NOMO-1 treated with dmso at 0.1 percent for 144 hours (cell line): Measurements from ENCODE around the gene YPEL5.

ENCODE experiments used
- DNase-seq: peaks from one replicate; lab custom pipeline; 2025; ENCODE audit not compliant: unreplicated experiment; lab: John Stamatoyannopoulos, UW

Gene YPEL5

GRCh38 chr2:30164131-30164925 lies 17.5 kb downstream of the YPEL5 start:
- DNase-seq: no peak

GRCh38 chr2:30165050-30165520 lies 18.3 kb downstream of the YPEL5 start:
- peak; percentile 90 for DNase-seq

GRCh38 chr2:30165617-30166016 lies 18.8 kb downstream of the YPEL5 start:
- no peak for DNase-seq

GRCh38 chr2:30172627-30173026 lies 25.8 kb downstream of the YPEL5 start:
- no peak for DNase-seq

- DNase-seq: no peak
These were observed 30.6 kb downstream of the YPEL5 start for GRCh38 chr2:30177440-30177839.

GRCh38 chr2:30177956-30178355 lies 31.1 kb downstream of the YPEL5 start:
- DNase-seq: no peak

GRCh38 chr2:30178618-30179434 lies 32.0 kb downstream of the YPEL5 start:
- no peak for DNase-seq

- DNase-seq: no peak
These were observed 32.7 kb downstream of the YPEL5 start for GRCh38 chr2:30179536-30179935.

- DNase-seq: no peak
These were observed 33.4 kb downstream of the YPEL5 start for GRCh38 chr2:30180226-30180625.

GRCh38 chr2:30181176-30181575 lies 34.4 kb downstream of the YPEL5 start:
- DNase-seq: no peak

- DNase-seq: no peak
These were observed 37.2 kb downstream of the YPEL5 start for GRCh38 chr2:30184035-30184434.

- peak; percentile 14 for DNase-seq
These were observed 38.4 kb downstream of the YPEL5 start for GRCh38 chr2:30185178-30185577.

GRCh38 chr2:30188292-30188691 lies 41.5 kb downstream of the YPEL5 start:
- DNase-seq: no peak

GRCh38 chr2:30190637-30191036 lies 43.8 kb downstream of the YPEL5 start:
- DNase-seq: no peak

GRCh38 chr2:30191107-30191506 lies 44.3 kb downstream of the YPEL5 start:
- no peak for DNase-seq

GRCh38 chr2:30191819-30192271 lies 45.0 kb downstream of the YPEL5 start:
- DNase-seq: no peak

GRCh38 chr2:30192314-30192713 lies 45.5 kb downstream of the YPEL5 start:
- no peak for DNase-seq

- DNase-seq: no peak
These were observed 46.4 kb downstream of the YPEL5 start for GRCh38 chr2:30193104-30193681.

GRCh38 chr2:30194421-30194820 lies 47.6 kb downstream of the YPEL5 start:
- DNase-seq: no peak

GRCh38 chr2:30195016-30195415 lies 48.2 kb downstream of the YPEL5 start:
- DNase-seq: no peak

GRCh38 chr2:30197570-30198192 lies 50.9 kb downstream of the YPEL5 start:
- DNase-seq: no peak
